Neuronal stem cell (in vitro differentiated cells): ENCODE measurements around the gene NSG1. TPM values are rescaled to one million over a fixed set of nuclear protein-coding genes. Genes with fewer than 3 reads are reported as not detected.
A peak's percentile ranks its signal among the peaks of the same experiment; 100 is the strongest.

Source experiments
- DNase-seq: peaks from one replicate; pipeline ENCODE4 v3.0.0-alpha.2; 2013; ENCODE audit warnings: low spot score
- H2AFZ ChIP-seq: one replicate; pipeline ENCODE4 v1.6.1; 2013; ENCODE audit warnings: mild to moderate bottlenecking, low read length, inconsistent platforms
- H2AK5ac ChIP-seq: 2 replicates; pipeline ENCODE4 v1.6.1; 2013; ENCODE audit warnings: low read depth, mild to moderate bottlenecking, inconsistent platforms, low read length, moderate library complexity, mixed read lengths
- H2BK120ac ChIP-seq: 2 replicates; pipeline ENCODE4 v1.6.1; 2013; ENCODE audit warnings: low read depth, mild to moderate bottlenecking, inconsistent platforms, low read length, moderate library complexity, mixed read lengths
- H2BK12ac ChIP-seq: one replicate; pipeline ENCODE4 v1.6.1; 2013; ENCODE audit warnings: low read length, inconsistent platforms
- H2BK15ac ChIP-seq: 2 replicates; pipeline ENCODE4 v1.6.1; 2013; ENCODE audit warnings: mild to moderate bottlenecking, low read length, inconsistent platforms, mixed read lengths
- H2BK5ac ChIP-seq: one replicate; pipeline ENCODE4 v1.6.1; 2013; ENCODE audit warnings: inconsistent platforms, mild to moderate bottlenecking, low read length, moderate library complexity
- H3K14ac ChIP-seq: one replicate; pipeline ENCODE4 v1.6.1; 2013; ENCODE audit warnings: low read length, inconsistent platforms
- H3K18ac ChIP-seq: 2 replicates; pipeline ENCODE4 v1.6.1; 2013; ENCODE audit warnings: low read length, inconsistent platforms
- H3K23ac ChIP-seq: 2 replicates; pipeline ENCODE4 v1.6.1; 2013; ENCODE audit warnings: low read depth, mild to moderate bottlenecking, mixed read lengths, low read length, inconsistent platforms; ENCODE audit not compliant: poor library complexity
- H3K27ac ChIP-seq: replicated peaks from 3 replicates; pipeline ENCODE4 v1.5.1; 2013; ENCODE audit warnings: low read length, inconsistent platforms
- H3K27me3 ChIP-seq, 3 experiments: 2 replicates each; pipeline ENCODE4 v1.6.1; 2013; ENCODE audit warnings: low read length in 3 of 3, mild to moderate bottlenecking in 2 of 3, inconsistent platforms in 1 of 3, low read depth in 1 of 3, mixed read lengths in 1 of 3, moderate library complexity in 1 of 3; ENCODE audit not compliant: control insufficient read depth in 3 of 3, insufficient read depth in 3 of 3
- H3K36me3 ChIP-seq, 2 donors: replicated peaks in 1 of 2; 2 replicates each; pipeline ENCODE4 v1.6.1; 2013; ENCODE audit warnings: low read length in 2 of 2; ENCODE audit not compliant: control insufficient read depth in 2 of 2, insufficient read depth in 2 of 2
- H3K4ac ChIP-seq: 2 replicates; pipeline ENCODE4 v1.6.1; 2013; ENCODE audit warnings: inconsistent platforms, mild to moderate bottlenecking, low read length, moderate library complexity
- H3K4me1 ChIP-seq, 2 donors: 1 replicate in 1 of 2; 2 replicates in 1 of 2; pipeline ENCODE4 v1.6.1; 2013; ENCODE audit warnings: low read length in 2 of 2, low read depth in 1 of 2; ENCODE audit not compliant: control insufficient read depth in 2 of 2, insufficient read depth in 1 of 2
- H3K4me2 ChIP-seq: one replicate; pipeline ENCODE4 v1.6.1; 2013; ENCODE audit warnings: mild to moderate bottlenecking, low read length, inconsistent platforms; ENCODE audit not compliant: insufficient read depth, poor library complexity, severe bottlenecking
- H3K4me3 ChIP-seq, 2 donors: 2 replicates each; pipeline ENCODE4 v1.5.1; 2013; ENCODE audit warnings: low read length in 2 of 2, mild to moderate bottlenecking in 2 of 2, inconsistent platforms in 1 of 2, moderate library complexity in 1 of 2
- H3K79me1 ChIP-seq: one replicate; pipeline ENCODE4 v1.6.1; 2013; ENCODE audit warnings: low read depth, mild to moderate bottlenecking, inconsistent platforms, low read length, moderate library complexity
- H3K9ac ChIP-seq: one replicate; pipeline ENCODE4 v1.6.1; 2013; ENCODE audit warnings: mild to moderate bottlenecking, low read depth, low read length, inconsistent platforms; ENCODE audit not compliant: poor library complexity
- H3K9me3 ChIP-seq, 2 donors: replicated peaks in 1 of 2; 2 replicates each; pipeline versions ENCODE3 to v1.6.1; 2013; ENCODE audit warnings: low read length in 2 of 2, mild to moderate bottlenecking in 2 of 2, inconsistent platforms in 1 of 2, low read depth in 1 of 2, mixed read lengths in 1 of 2, moderate library complexity in 1 of 2; ENCODE audit not compliant: control insufficient read depth in 2 of 2, insufficient read depth in 1 of 2
- H4K8ac ChIP-seq: one replicate; pipeline ENCODE4 v1.6.1; 2013; ENCODE audit warnings: low read depth, mild to moderate bottlenecking, inconsistent platforms, low read length, moderate library complexity
- H4K91ac ChIP-seq: one replicate; pipeline ENCODE4 v1.6.1; 2013; ENCODE audit warnings: low read length, low read depth, mild to moderate bottlenecking, inconsistent platforms; ENCODE audit not compliant: poor library complexity
- WGBS, 2 donors: extraction: QIAGEN DNeasy Blood & Tissue Kit; methylation state at CpG; one replicate each; pipeline ENCODE4 v1.1.7; 2013; ENCODE audit warnings: missing lambda C conversion rate in 2 of 2, mixed read lengths in 1 of 2; ENCODE audit not compliant: insufficient read length in 2 of 2, insufficient replicate concordance in 1 of 2; ENCODE audit errors: extremely low coverage in 2 of 2; 5-methylcytosine and 5-hydroxymethylcytosine counted together
- polyA plus RNA-seq, 2 experiments: library from polyadenylated mRNA; stranded (reverse); fragments of 200-250 nt; gene quantifications; one replicate each; pipeline ENCODE4 v1.2.3, GENCODE V29; 2013

NSG1 gene, protein sequence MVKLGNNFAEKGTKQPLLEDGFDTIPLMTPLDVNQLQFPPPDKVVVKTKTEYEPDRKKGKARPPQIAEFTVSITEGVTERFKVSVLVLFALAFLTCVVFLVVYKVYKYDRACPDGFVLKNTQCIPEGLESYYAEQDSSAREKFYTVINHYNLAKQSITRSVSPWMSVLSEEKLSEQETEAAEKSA
- polyA plus RNA-seq (2013, experiment 1 of 2) = 40.6 TPM
- 39.6 TPM for polyA plus RNA-seq (2013, experiment 2 of 2)

DNA sequence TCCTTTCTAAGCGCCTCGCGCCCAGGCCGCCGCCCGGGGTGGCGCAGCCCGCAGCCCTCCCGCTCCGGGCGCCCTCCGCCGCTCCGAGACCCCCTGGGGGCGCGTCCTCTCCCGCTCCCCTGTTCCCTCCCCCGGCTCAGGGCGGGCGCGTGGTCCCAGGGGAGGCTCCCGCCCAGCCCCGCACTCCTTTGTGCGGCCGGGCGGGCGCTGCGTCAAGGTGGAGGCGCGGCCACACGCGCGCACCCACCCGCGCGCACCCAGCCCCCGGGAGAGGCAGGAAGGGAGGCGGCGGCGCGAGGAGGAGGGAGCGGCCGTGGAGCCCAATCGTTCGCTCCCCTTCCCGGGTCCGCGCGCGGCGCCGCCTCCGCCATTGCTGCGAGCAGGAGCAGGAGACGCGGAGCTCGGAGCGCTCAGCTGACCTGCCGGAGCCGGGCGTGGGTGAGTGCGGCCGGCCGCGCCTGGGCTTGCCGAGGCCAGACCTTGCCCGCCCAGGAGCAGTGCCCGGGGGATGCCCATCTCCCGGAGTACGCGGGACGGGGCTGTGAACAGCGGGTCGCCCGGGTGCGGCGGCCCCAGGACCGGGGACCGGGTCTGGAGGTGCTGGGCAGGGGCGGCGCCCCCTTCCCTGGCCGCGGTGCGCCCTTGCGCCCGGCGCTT lies at the start of gene NSG1:
NSG1 (plus strand) TSS at position 367 of the 657 bp plus-strand sequence. CDS start 528 bp downstream, outside the sequence.
- H4K8ac ChIP-seq = no peak within 1 kb of the TSS
- H3K4me1 ChIP-seq = peaks cover 8 to 10% of the 10 kb centered on the region in 2 donors
- no peak within 1 kb of the TSS for H3K4ac ChIP-seq
- H3K79me1 ChIP-seq = peaks cover 4% of the 10 kb centered on the region
- H3K27me3 ChIP-seq = peaks cover 7 to 92% (median 34%) of the 10 kb centered on the region in 3 experiments
- H2BK12ac ChIP-seq = peak within 1 kb of the TSS; percentile 22
- no peak within 1 kb of the TSS for H3K27ac ChIP-seq
- H3K9ac ChIP-seq = peak within 1 kb of the TSS; percentile 91
- H3K4me3 ChIP-seq = peak within 1 kb of the TSS; percentile 48 to 92
- H3K9me3 ChIP-seq = no peaks in the 10 kb centered on the region
- H3K36me3 ChIP-seq = peaks cover 0 to 7% of the 10 kb centered on the region in 2 donors
- peak within 1 kb of the TSS; percentile 84 for H2BK5ac ChIP-seq
- H3K18ac ChIP-seq = peak within 1 kb of the TSS; percentile 96
- no CpG with 5 or more reads among the region's 87 CpGs for WGBS, 2 donors
- peak within 1 kb of the TSS; percentile 69 for H3K23ac ChIP-seq
- H2BK15ac ChIP-seq = peak within 1 kb of the TSS; percentile 93
- H2BK120ac ChIP-seq = no peak within 1 kb of the TSS
- H2AK5ac ChIP-seq = peak within 1 kb of the TSS; percentile 74
- peak within 1 kb of the TSS; percentile 92 for H3K14ac ChIP-seq
- no peak within 1 kb of the TSS for H4K91ac ChIP-seq
- peak within 1 kb of the TSS; percentile 96 for H3K4me2 ChIP-seq
- H2AFZ ChIP-seq = peak within 1 kb of the TSS; percentile 94
- peak; percentile 44 for DNase-seq

DNA sequence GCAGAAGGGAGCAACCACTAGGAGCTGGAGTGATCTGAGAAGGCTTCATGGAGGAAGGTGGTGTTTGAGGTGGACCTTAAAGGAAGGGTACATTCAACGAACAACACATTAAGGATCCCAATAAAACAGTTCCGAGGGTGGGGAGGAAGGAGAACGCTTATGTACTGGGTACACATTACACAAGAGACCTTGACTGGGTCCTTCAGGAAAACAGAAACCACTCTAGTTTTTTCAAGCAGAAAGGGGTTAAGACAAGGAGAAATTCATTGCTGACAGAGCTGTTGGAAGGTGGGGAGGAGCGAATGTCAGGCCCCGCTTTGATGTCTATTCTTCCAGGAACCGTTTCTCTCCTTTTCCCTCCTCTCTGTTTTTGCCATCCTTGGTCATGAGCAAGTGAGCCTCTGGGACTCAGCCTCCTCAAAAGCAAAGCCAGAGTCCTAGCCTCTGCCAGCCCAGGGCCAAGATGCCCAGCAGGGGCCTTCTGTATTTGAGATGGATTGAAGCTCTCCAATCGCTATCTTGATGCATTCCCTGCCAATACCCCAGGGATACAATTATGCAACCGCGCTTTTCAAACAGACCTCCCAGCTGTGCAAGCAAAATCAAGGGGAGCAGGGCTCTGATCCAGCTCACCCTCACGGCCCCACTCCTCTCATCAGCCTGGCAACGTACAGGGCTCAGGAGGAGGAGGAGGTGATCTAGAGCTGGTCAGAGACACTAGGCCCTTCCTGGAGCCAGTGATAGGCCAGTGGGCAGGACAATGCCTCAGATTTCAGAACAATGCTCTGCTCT lies 48.5 kb upstream of the NSG1 start:
- Histone ChIP-seq H3K4me2 (no peak overlapping the region), H3K4me3 (no peak overlapping the region), H2BK5ac (no peak overlapping the region), H2BK12ac (no peak overlapping the region), H3K14ac (no peak overlapping the region), H3K36me3 (no peaks in the 10 kb centered on the region), H3K9ac (peak overlapping the region; percentile 18), H3K4me1 (no peaks in the 10 kb centered on the region), H3K27me3 (peaks cover 0 to 18% (median 0%) of the 10 kb centered on the region in 3 experiments), H3K4ac (no peak overlapping the region), H4K8ac (no peak overlapping the region), H3K79me1 (no peaks in the 10 kb centered on the region), H2AK5ac (no peak overlapping the region), H2BK15ac (no peak overlapping the region), H4K91ac (no peak overlapping the region), H3K18ac (no peak overlapping the region), H3K27ac (no peak overlapping the region), H3K9me3 (no peaks in the 10 kb centered on the region), H3K23ac (no peak overlapping the region), H2BK120ac (no peak overlapping the region), H2AFZ (no peak overlapping the region)
- no peak for DNase-seq
- no CpG with 5 or more reads among the region's 11 CpGs for WGBS, 2 donors

DNA sequence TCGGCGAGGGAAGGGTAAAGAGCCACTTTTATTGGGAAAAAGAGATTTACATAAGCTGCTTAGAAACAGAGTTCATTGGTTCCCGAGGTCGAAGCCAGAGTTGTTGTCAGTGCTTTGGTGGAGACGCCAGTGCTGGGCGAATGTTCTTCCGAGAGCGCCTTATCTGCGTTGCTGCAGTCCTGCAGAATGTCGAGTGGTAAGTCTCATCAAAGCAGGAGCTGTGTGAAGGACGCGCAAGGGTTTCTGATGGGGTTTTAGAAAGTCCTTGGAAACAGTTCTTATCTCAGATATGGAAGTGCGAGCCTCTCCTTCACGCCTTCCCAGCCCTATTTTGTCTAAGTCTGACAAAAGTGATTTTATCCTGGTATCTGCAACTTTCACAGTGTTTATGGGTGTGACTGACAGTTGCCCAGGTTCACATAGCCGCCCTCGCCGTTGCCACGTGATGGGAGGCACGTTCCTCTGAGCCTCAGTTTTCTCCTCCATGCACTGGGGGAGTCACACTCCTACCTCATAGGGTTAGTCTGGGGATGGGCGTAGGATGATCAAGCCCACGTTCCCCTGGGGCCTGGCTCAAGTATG lies 47.3 kb upstream of the NSG1 start:
- peak overlapping the region; percentile 34 for H2AK5ac ChIP-seq
- no peak overlapping the region for H2BK120ac ChIP-seq
- H3K36me3 ChIP-seq = no peaks in the 10 kb centered on the region
- no peak overlapping the region for H3K4me2 ChIP-seq
- no peak overlapping the region for H2AFZ ChIP-seq
- H3K79me1 ChIP-seq = no peaks in the 10 kb centered on the region
- H3K4me3 ChIP-seq = no peak overlapping the region
- peaks cover 0 to 18% (median 0%) of the 10 kb centered on the region in 3 experiments for H3K27me3 ChIP-seq
- no peak overlapping the region for H2BK15ac ChIP-seq
- WGBS, 2 donors = no CpG with 5 or more reads among the region's 21 CpGs
- H3K27ac ChIP-seq = no peak overlapping the region
- H3K9ac ChIP-seq = no peak overlapping the region
- no peak overlapping the region for H4K8ac ChIP-seq
- H4K91ac ChIP-seq = no peak overlapping the region
- no peak overlapping the region for H3K14ac ChIP-seq
- no peak overlapping the region for H2BK5ac ChIP-seq
- no peak overlapping the region for H3K4ac ChIP-seq
- no peak for DNase-seq
- no peak overlapping the region for H3K23ac ChIP-seq
- no peaks in the 10 kb centered on the region for H3K4me1 ChIP-seq
- H3K9me3 ChIP-seq = no peaks in the 10 kb centered on the region
- H2BK12ac ChIP-seq = no peak overlapping the region
- no peak overlapping the region for H3K18ac ChIP-seq
